ENCODE measurements around the gene MYBPC2. TPM values are rescaled to one million over a fixed set of nuclear protein-coding genes. Genes with fewer than 3 reads are reported as not detected.

MYBPC2 gene
- total RNA-seq, 1 donor from 2014 or later, result not detected

DNA sequence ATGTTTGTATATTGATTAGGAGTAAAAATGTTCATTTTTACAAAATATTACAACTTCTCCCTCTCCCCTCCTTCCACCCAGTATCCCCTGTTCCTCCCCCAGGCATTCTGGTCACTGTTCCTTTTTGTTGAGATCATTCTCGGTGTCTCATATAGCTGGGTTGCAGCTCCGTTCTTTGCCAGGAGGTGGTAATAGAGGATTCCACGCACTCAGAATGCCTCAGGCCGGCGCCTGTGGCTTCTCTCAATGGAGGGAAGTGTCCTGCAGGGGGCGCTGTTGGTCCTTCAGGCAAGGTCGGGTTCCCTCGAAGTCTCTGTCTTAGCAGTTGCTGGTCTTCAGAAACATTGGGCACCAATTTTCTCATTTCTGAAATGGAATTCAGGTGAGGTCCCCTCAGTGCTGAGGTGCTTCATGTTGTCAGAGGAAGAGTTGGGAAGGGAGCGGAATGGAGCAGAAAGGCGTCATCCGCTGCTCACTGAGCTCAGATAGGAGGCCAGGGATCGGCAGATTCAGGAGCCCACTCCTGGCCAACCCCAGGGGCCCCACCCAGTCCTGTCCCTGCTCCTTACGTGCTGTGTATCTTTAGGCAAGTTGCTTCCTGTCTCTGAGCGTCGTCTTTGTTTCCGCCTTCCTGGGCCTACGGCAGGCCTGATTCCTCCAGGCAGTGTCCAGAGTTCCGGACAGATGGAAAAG is 54.3 kb downstream of the MYBPC2 start:
- Histone ChIP-seq H3K9ac (ENCODE audit: low read length) (no peak overlapping the region), H4K20me1 (ENCODE audit: insufficient read depth, low read length) (peaks cover 13% of the 10 kb centered on the region), H2AFZ (ENCODE audit: low read depth, low read length) (no peak overlapping the region), H3K9me3 (ENCODE audit: insufficient read depth, low read depth, low read length) (no peaks in the 10 kb centered on the region), H3K4me2 (ENCODE audit: low read length) (no peak overlapping the region), H3K27ac (ENCODE audit: low read depth, low read length) (no peak overlapping the region), H3K27me3 (ENCODE audit: insufficient read depth, low read length) (peaks cover 7% of the 10 kb centered on the region), H3K79me2 (ENCODE audit: insufficient read depth, low read length) (no peaks in the 10 kb centered on the region), H3K36me3 (ENCODE audit: insufficient read depth, low read length) (peaks cover 4% of the 10 kb centered on the region), H3K4me3 (ENCODE audit: insufficient read depth, low read depth, low read length) (no peak overlapping the region), H3K4me1 (ENCODE audit: insufficient read depth, low read length) (no peaks in the 10 kb centered on the region)
- no peak for FAIRE-seq
- H3K4me3 Mint-ChIP-seq (ENCODE audit: unreplicated experiment), result no peak overlapping the region
- DNase-seq (ENCODE audit: low read depth), result no peak
- no peaks in the 10 kb centered on the region for H3K36me3 Mint-ChIP-seq (ENCODE audit: low read depth, unreplicated experiment)
- TF ChIP-seq EZH2 (IDR thresholded peaks at IDR 0.05; ENCODE audit: insufficient read depth, low read length), result no peak
- TF ChIP-seq, protein P1, sequence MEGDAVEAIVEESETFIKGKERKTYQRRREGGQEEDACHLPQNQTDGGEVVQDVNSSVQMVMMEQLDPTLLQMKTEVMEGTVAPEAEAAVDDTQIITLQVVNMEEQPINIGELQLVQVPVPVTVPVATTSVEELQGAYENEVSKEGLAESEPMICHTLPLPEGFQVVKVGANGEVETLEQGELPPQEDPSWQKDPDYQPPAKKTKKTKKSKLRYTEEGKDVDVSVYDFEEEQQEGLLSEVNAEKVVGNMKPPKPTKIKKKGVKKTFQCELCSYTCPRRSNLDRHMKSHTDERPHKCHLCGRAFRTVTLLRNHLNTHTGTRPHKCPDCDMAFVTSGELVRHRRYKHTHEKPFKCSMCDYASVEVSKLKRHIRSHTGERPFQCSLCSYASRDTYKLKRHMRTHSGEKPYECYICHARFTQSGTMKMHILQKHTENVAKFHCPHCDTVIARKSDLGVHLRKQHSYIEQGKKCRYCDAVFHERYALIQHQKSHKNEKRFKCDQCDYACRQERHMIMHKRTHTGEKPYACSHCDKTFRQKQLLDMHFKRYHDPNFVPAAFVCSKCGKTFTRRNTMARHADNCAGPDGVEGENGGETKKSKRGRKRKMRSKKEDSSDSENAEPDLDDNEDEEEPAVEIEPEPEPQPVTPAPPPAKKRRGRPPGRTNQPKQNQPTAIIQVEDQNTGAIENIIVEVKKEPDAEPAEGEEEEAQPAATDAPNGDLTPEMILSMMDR (IDR thresholded peaks at IDR 0.05; ENCODE audit: insufficient read depth, low read depth, low read length), result peak; percentile 21
- no peak overlapping the region for H3K27ac Mint-ChIP-seq (ENCODE audit: unreplicated experiment)
- H3K9me3 Mint-ChIP-seq (ENCODE audit: unreplicated experiment), result peaks cover 35% of the 10 kb centered on the region
- no peaks in the 10 kb centered on the region for H3K4me1 Mint-ChIP-seq (ENCODE audit: low read depth, unreplicated experiment)
- H3K27me3 Mint-ChIP-seq (ENCODE audit: low read depth, unreplicated experiment), result no peaks in the 10 kb centered on the region

DNA sequence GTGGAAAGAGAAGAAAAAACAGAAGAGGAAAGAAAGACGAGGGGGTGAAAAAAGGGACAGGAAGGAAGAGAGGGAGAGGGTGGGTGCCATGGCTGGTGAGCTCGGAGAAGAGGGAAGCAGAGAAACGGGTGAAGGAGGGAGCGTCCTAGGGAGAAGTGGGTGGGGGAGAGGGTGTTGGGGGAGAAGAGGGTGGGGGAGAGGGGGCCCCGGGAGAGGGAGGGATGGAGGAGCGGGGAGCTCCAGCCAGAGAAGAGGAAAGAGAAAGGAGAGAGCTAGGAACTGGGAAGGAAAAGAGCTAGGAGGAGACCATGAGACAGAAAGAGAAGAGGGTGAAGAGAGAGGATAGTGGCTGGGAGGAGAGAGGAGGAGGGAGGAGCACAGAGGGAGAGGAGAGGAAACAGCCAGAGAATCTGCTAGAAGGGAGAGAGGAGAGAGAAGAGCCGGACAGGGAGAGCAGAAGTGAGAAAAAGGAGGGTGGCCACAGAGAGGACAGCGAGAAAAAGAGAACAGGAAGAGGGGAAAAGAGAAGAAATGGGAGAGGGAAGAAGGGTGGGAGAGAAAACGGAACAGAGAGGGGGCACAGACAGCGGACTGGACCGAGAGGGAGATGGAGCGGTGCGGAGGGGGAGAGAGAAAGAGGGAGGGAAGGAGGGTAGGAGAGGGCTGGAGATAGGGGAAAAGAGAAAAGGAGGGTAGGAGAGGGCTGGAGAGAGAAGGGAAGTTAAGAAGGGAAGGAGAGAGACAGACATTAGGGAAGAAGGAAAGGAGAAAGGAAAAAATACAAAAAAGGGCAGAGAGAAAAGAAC is 55.9 kb downstream of the MYBPC2 start:
- no peaks in the 10 kb centered on the region for H3K27me3 Mint-ChIP-seq (ENCODE audit: low read depth, unreplicated experiment)
- H3K9me3 ChIP-seq (ENCODE audit: insufficient read depth, low read depth, low read length), result no peaks in the 10 kb centered on the region
- no peak for FAIRE-seq
- H3K27ac Mint-ChIP-seq (ENCODE audit: unreplicated experiment), result no peak overlapping the region
- peaks cover 36% of the 10 kb centered on the region for H3K9me3 Mint-ChIP-seq (ENCODE audit: unreplicated experiment)
- peaks cover 13% of the 10 kb centered on the region for H4K20me1 ChIP-seq (ENCODE audit: insufficient read depth, low read length)
- H3K4me3 ChIP-seq (ENCODE audit: insufficient read depth, low read depth, low read length), result no peak overlapping the region
- no peaks in the 10 kb centered on the region for H3K36me3 ChIP-seq (ENCODE audit: insufficient read depth, low read length)
- H2AFZ ChIP-seq (ENCODE audit: low read depth, low read length), result no peak overlapping the region
- H3K9ac ChIP-seq (ENCODE audit: low read length), result no peak overlapping the region
- no peak overlapping the region for H3K4me2 ChIP-seq (ENCODE audit: low read length)
- no peak overlapping the region for H3K4me3 Mint-ChIP-seq (ENCODE audit: unreplicated experiment)
- TF ChIP-seq EZH2 (IDR thresholded peaks at IDR 0.05; ENCODE audit: insufficient read depth, low read length), result no peak
- TF ChIP-seq, protein P1 (IDR thresholded peaks at IDR 0.05; ENCODE audit: insufficient read depth, low read depth, low read length), result no peak
- DNase-seq (ENCODE audit: low read depth), result no peak
- H3K36me3 Mint-ChIP-seq (ENCODE audit: low read depth, unreplicated experiment), result no peaks in the 10 kb centered on the region
- H3K27ac ChIP-seq (ENCODE audit: low read depth, low read length), result no peak overlapping the region
- H3K27me3 ChIP-seq (ENCODE audit: insufficient read depth, low read length), result peaks cover 9% of the 10 kb centered on the region
- H3K4me1 Mint-ChIP-seq (ENCODE audit: low read depth, unreplicated experiment), result no peaks in the 10 kb centered on the region
- H3K4me1 ChIP-seq (ENCODE audit: insufficient read depth, low read length), result no peaks in the 10 kb centered on the region
- H3K79me2 ChIP-seq (ENCODE audit: insufficient read depth, low read length), result no peaks in the 10 kb centered on the region
